Karpas-422 (cell line): ENCODE results near the gene ARHGAP35. TPM values are rescaled to one million over a fixed set of nuclear protein-coding genes. Genes with fewer than 3 reads are reported as not detected.

Source experiments
- DNase-seq: peaks from one replicate; pipeline ENCODE4 v3.0.0-alpha.2; 2015
- H2AFZ ChIP-seq: fragments of 200-600 bp; sonication (generic); 2 replicates; pipeline ENCODE4 v1.6.1; 2014; ENCODE audit warnings: antibody characterized with exemption, low read length, mixed read lengths
- H3K27ac ChIP-seq: fragments of 200-600 bp; sonication (generic); 2 replicates; pipeline ENCODE4 v1.5.1; 2014; ENCODE audit warnings: mild to moderate bottlenecking, low read length, moderate library complexity
- H3K27me3 ChIP-seq: fragments of 200-600 bp; sonication (generic); 2 replicates; pipeline ENCODE4 v1.6.1; 2014; ENCODE audit warnings: low read length, mixed read lengths
- H3K36me3 ChIP-seq: fragments of 200-600 bp; sonication (generic); 2 replicates; pipeline ENCODE4 v1.6.1; 2014; ENCODE audit warnings: low read length, mixed read lengths; ENCODE audit not compliant: insufficient read depth
- H3K4me1 ChIP-seq: fragments of 200-600 bp; sonication (generic); 2 replicates; pipeline ENCODE4 v1.6.1; 2014; ENCODE audit warnings: mild to moderate bottlenecking, low read length, mixed read lengths
- H3K4me2 ChIP-seq: fragments of 200-600 bp; sonication (generic); 2 replicates; pipeline ENCODE4 v1.6.1; 2014; ENCODE audit warnings: low read length, low read depth, mild to moderate bottlenecking; ENCODE audit not compliant: poor library complexity, severe bottlenecking
- H3K4me3 ChIP-seq: fragments of 200-600 bp; sonication (generic); 2 replicates; pipeline ENCODE4 v1.5.1; 2014; ENCODE audit warnings: mild to moderate bottlenecking, antibody characterized with exemption, low read length, mixed read lengths
- H3K79me2 ChIP-seq: fragments of 200-600 bp; sonication (generic); 2 replicates; pipeline ENCODE4 v1.6.1; 2014; ENCODE audit warnings: mild to moderate bottlenecking, low read length, mixed read lengths
- H3K9ac ChIP-seq: fragments of 200-600 bp; sonication (generic); 2 replicates; pipeline ENCODE4 v1.6.0; 2014; ENCODE audit warnings: low read length
- H3K9me2 ChIP-seq: fragments of 200-600 bp; sonication (generic), shearing (Covaris generic); replicated peaks from 2 replicates; pipeline ENCODE4 v1.6.0; 2014; ENCODE audit warnings: mild to moderate bottlenecking, low read length, moderate library complexity; ENCODE audit not compliant: insufficient read depth
- H3K9me3 ChIP-seq: fragments of 300-700, 200-600 bp; sonication (generic); 2 replicates; pipeline ENCODE4 v1.6.1; 2014; ENCODE audit warnings: low read length, mixed read lengths
- H4K20me1 ChIP-seq: fragments of 200-600 bp; sonication (generic); 2 replicates; pipeline ENCODE4 v1.6.1; 2014; ENCODE audit warnings: mild to moderate bottlenecking, antibody characterized with exemption, low read length, low read depth; ENCODE audit not compliant: insufficient read depth
- total RNA-seq: library from RNA; depleted of rRNA; stranded (reverse); fragments of >200 nt; shearing (Covaris generic); gene quantifications from 2 replicates; pipeline ENCODE4 v1.2.3, GENCODE V29; 2014; ENCODE audit warnings: low replicate concordance

ARHGAP35 gene
- total RNA-seq, 1 experiment from 2014 or later = 30.4 TPM

GRCh38 chr19:46861691-46862502 lies 1.1 kb downstream of the ARHGAP35 start:
- DNase-seq = peak; percentile 60
- H2AFZ ChIP-seq = no peak overlapping the region

GRCh38 chr19:46862503-46862834 lies 1.7 kb downstream of the ARHGAP35 start:
- peaks cover 49% of the 10 kb centered on the region for H4K20me1 ChIP-seq
- peak overlapping the region; percentile 93 for H3K4me3 ChIP-seq
- peaks cover 67% of the 10 kb centered on the region for H3K79me2 ChIP-seq
- no peaks in the 10 kb centered on the region for H3K9me3 ChIP-seq
- no peak for DNase-seq
- no peaks in the 10 kb centered on the region for H3K9me2 ChIP-seq
- H2AFZ ChIP-seq = no peak overlapping the region
- peak overlapping the region; percentile 81 for H3K4me2 ChIP-seq
- no peaks in the 10 kb centered on the region for H3K27me3 ChIP-seq
- H3K9ac ChIP-seq = peak overlapping the region; percentile 96
- H3K27ac ChIP-seq = peak overlapping the region; percentile 82
- H3K4me1 ChIP-seq = peaks cover 63% of the 10 kb centered on the region
- H3K36me3 ChIP-seq = peaks cover 8% of the 10 kb centered on the region; the same call in 1 of the 2 replicates

More at GRCh38 chr19:46861691-46862502, 1.1 kb downstream of the ARHGAP35 start:
- peaks cover 44% of the 10 kb centered on the region for H4K20me1 ChIP-seq
- H3K4me2 ChIP-seq = peak overlapping the region; percentile 81
- peak overlapping the region; percentile 93 for H3K4me3 ChIP-seq
- no peaks in the 10 kb centered on the region for H3K9me3 ChIP-seq
- H3K27me3 ChIP-seq = no peaks in the 10 kb centered on the region
- peaks cover 8% of the 10 kb centered on the region; the same call in 1 of the 2 replicates for H3K36me3 ChIP-seq
- H3K9me2 ChIP-seq = no peaks in the 10 kb centered on the region
- H3K9ac ChIP-seq = peak overlapping the region; percentile 96
- peak overlapping the region; percentile 82 for H3K27ac ChIP-seq
- peaks cover 57% of the 10 kb centered on the region for H3K4me1 ChIP-seq
- H3K79me2 ChIP-seq = peaks cover 61% of the 10 kb centered on the region

GRCh38 chr19:46862974-46863632 lies 2.3 kb downstream of the ARHGAP35 start:
- Histone ChIP-seq H3K4me2 (peak overlapping the region; percentile 81), H3K79me2 (peaks cover 74% of the 10 kb centered on the region), H3K9me3 (no peaks in the 10 kb centered on the region), H2AFZ (no peak overlapping the region), H3K4me1 (peaks cover 70% of the 10 kb centered on the region), H3K9me2 (no peaks in the 10 kb centered on the region), H4K20me1 (peaks cover 51% of the 10 kb centered on the region), H3K36me3 (peaks cover 8% of the 10 kb centered on the region; the same call in 1 of the 2 replicates), H3K4me3 (peak overlapping the region; percentile 93), H3K27me3 (no peaks in the 10 kb centered on the region), H3K27ac (peak overlapping the region; percentile 82), H3K9ac (peak overlapping the region; percentile 96)
- DNase-seq = peak; percentile 61

GRCh38 chr19:46863818-46864629 lies 3.2 kb downstream of the ARHGAP35 start:
- Histone ChIP-seq H3K79me2 (peaks cover 79% of the 10 kb centered on the region), H3K9ac (peak overlapping the region; percentile 96), H3K36me3 (peaks cover 8% of the 10 kb centered on the region; the same call in 1 of the 2 replicates), H4K20me1 (peaks cover 55% of the 10 kb centered on the region), H2AFZ (no peak overlapping the region), H3K27ac (peak overlapping the region; percentile 82; the same call in 1 of the 2 replicates), H3K4me2 (peak overlapping the region; percentile 81), H3K9me3 (no peaks in the 10 kb centered on the region), H3K9me2 (no peaks in the 10 kb centered on the region), H3K27me3 (no peaks in the 10 kb centered on the region), H3K4me3 (peak overlapping the region; percentile 93; the same call in 1 of the 2 replicates), H3K4me1 (peaks cover 77% of the 10 kb centered on the region)
- DNase-seq = no peak

- DNase-seq = no peak
- peaks cover 67% of the 10 kb centered on the region for H4K20me1 ChIP-seq
- H3K36me3 ChIP-seq = peaks cover 8% of the 10 kb centered on the region; the same call in 1 of the 2 replicates
- no peaks in the 10 kb centered on the region for H3K27me3 ChIP-seq
- H3K9ac ChIP-seq = no peak overlapping the region
- H2AFZ ChIP-seq = no peak overlapping the region
- peaks cover 74% of the 10 kb centered on the region for H3K4me1 ChIP-seq
- peaks cover 100% of the 10 kb centered on the region for H3K79me2 ChIP-seq
- peak overlapping the region; percentile 39; the same call in 1 of the 2 replicates for H3K27ac ChIP-seq
- no peak overlapping the region for H3K4me3 ChIP-seq
- no peaks in the 10 kb centered on the region for H3K9me2 ChIP-seq
- H3K4me2 ChIP-seq = no peak overlapping the region
- H3K9me3 ChIP-seq = no peaks in the 10 kb centered on the region
These were observed 5.8 kb downstream of the ARHGAP35 start for GRCh38 chr19:46866407-46867136.

GRCh38 chr19:46867170-46867569 lies 6.4 kb downstream of the ARHGAP35 start:
- no peak for DNase-seq
- H3K9me2 ChIP-seq = no peaks in the 10 kb centered on the region
- H3K4me2 ChIP-seq = no peak overlapping the region
- H4K20me1 ChIP-seq = peaks cover 70% of the 10 kb centered on the region
- no peak overlapping the region for H3K9ac ChIP-seq
- peaks cover 72% of the 10 kb centered on the region for H3K4me1 ChIP-seq
- H3K4me3 ChIP-seq = no peak overlapping the region
- no peaks in the 10 kb centered on the region for H3K9me3 ChIP-seq
- H3K27me3 ChIP-seq = no peaks in the 10 kb centered on the region
- peaks cover 100% of the 10 kb centered on the region for H3K79me2 ChIP-seq
- 0 out of 2 replicates have a peak overlapping the region, but pooled peaks have one; percentile 39 for H3K27ac ChIP-seq
- H3K36me3 ChIP-seq = peaks cover 8% of the 10 kb centered on the region; the same call in 1 of the 2 replicates
- H2AFZ ChIP-seq = no peak overlapping the region

GRCh38 chr19:46868025-46868802 lies 7.4 kb downstream of the ARHGAP35 start:
- Histone ChIP-seq H2AFZ (no peak overlapping the region), H3K79me2 (peaks cover 98% of the 10 kb centered on the region), H3K9ac (no peak overlapping the region), H3K27me3 (no peaks in the 10 kb centered on the region), H3K4me1 (peaks cover 61% of the 10 kb centered on the region), H3K36me3 (peaks cover 8% of the 10 kb centered on the region; the same call in 1 of the 2 replicates), H3K27ac (peak overlapping the region; percentile 34; the same call in 1 of the 2 replicates), H3K9me2 (no peaks in the 10 kb centered on the region), H3K4me3 (no peak overlapping the region), H3K4me2 (peak overlapping the region; percentile 31), H3K9me3 (no peaks in the 10 kb centered on the region), H4K20me1 (peaks cover 66% of the 10 kb centered on the region)
- no peak for DNase-seq
